Neural progenitor cell (in vitro differentiated cells): ENCODE data around the gene NASP. TPM values are rescaled to one million over a fixed set of nuclear protein-coding genes. Genes with fewer than 3 reads are reported as not detected.

ENCODE experiments used
- DNase-seq: peaks from one replicate; pipeline ENCODE4 v3.0.0-alpha.2; 2016; ENCODE audit warnings: low spot score
- H2AFZ ChIP-seq: fragments of 200-600 bp; sonication (generic); replicated peaks from 2 replicates; pipeline ENCODE4 v1.6.1; 2016; ENCODE audit warnings: antibody characterized with exemption
- H3F3A ChIP-seq: fragments of 200-600 bp; sonication (generic); 2 replicates; pipeline ENCODE4 v1.6.1; 2016; ENCODE audit warnings: antibody characterized with exemption, low read depth
- H3K27ac ChIP-seq: fragments of 200-600 bp; sonication (generic); 2 replicates; pipeline ENCODE4 v1.5.1; 2016; ENCODE audit warnings: mild to moderate bottlenecking
- H3K27me3 ChIP-seq: fragments of 200-600 bp; sonication (generic); 2 replicates; pipeline ENCODE4 v1.6.1; 2016; ENCODE audit warnings: mild to moderate bottlenecking, moderate library complexity
- H3K36me3 ChIP-seq: fragments of 200-600 bp; sonication (generic); 2 replicates; pipeline ENCODE4 v1.5.1; 2016
- H3K4me1 ChIP-seq: fragments of 200-600 bp; sonication (generic); 2 replicates; pipeline ENCODE4 v1.6.1; 2016; ENCODE audit warnings: mixed run types
- H3K4me2 ChIP-seq: fragments of 200-600 bp; sonication (generic); 2 replicates; pipeline ENCODE4 v1.6.1; 2016
- H3K4me3 ChIP-seq: fragments of 200-600 bp; sonication (generic); 2 replicates; pipeline ENCODE4 v1.5.1; 2016
- H3K79me2 ChIP-seq: fragments of 200-600 bp; sonication (generic); 2 replicates; pipeline ENCODE4 v1.6.1; 2016; ENCODE audit warnings: low read depth
- H3K9ac ChIP-seq: fragments of 200-600 bp; sonication (generic); 2 replicates; pipeline ENCODE4 v1.6.1; 2016
- H3K9me3 ChIP-seq: fragments of 200-600 bp; sonication (generic); 2 replicates; pipeline ENCODE4 v1.5.1; 2016; ENCODE audit warnings: low read depth
- H4K20me1 ChIP-seq: fragments of 200-600 bp; sonication (generic); 2 replicates; pipeline ENCODE4 v1.6.1; 2016; ENCODE audit warnings: low read depth
- H3K27ac Mint-ChIP-seq: 3 replicates; pipeline ENCODE4 v1.8.0; 2021; ENCODE audit warnings: mixed read lengths
- H3K27me3 Mint-ChIP-seq: 2 replicates; pipeline ENCODE4 v1.8.0; 2022; ENCODE audit warnings: low read depth, mild to moderate bottlenecking, inconsistent platforms, moderate library complexity, mixed read lengths; ENCODE audit not compliant: insufficient read depth
- H3K36me3 Mint-ChIP-seq: 3 replicates; pipeline ENCODE4 v1.8.0; 2021; ENCODE audit warnings: mixed read lengths
- H3K4me1 Mint-ChIP-seq: 3 replicates; pipeline ENCODE4 v1.8.0; 2021; ENCODE audit warnings: mixed read lengths
- H3K4me3 Mint-ChIP-seq: 3 replicates; pipeline ENCODE4 v1.8.0; 2021; ENCODE audit warnings: mild to moderate bottlenecking, moderate library complexity, mixed read lengths
- H3K9me3 Mint-ChIP-seq: 3 replicates; pipeline ENCODE4 v1.8.0; 2020; ENCODE audit warnings: mixed read lengths
- EZH2 ChIP-seq: fragments of 200-600 bp; sonication (generic); IDR thresholded peaks from 2 replicates; pipeline ENCODE4 v1.6.1; 2017; ENCODE audit warnings: antibody characterized with exemption, mild to moderate bottlenecking, moderate library complexity
- EZH2phosphoT487 ChIP-seq: fragments of 200-600 bp; sonication (generic); IDR thresholded peaks from 2 replicates; pipeline ENCODE4 v1.6.1; 2017; ENCODE audit warnings: antibody characterized with exemption
- total RNA-seq: library from RNA; depleted of rRNA; stranded (reverse); fragments of >200 nt; gene quantifications from 2 replicates; pipeline ENCODE4 v1.2.3, GENCODE V29; 2015; ENCODE audit warnings: low replicate concordance
- TF ChIP-seq, protein P1 (sequence below): fragments of 200-600 bp; sonication (generic); IDR thresholded peaks from 2 replicates; pipeline ENCODE4 v1.5.1; 2017; ENCODE audit warnings: antibody characterized with exemption, mild to moderate bottlenecking

NASP gene
- total RNA-seq, 1 donor from 2014 or later, result 337 TPM

DNA sequence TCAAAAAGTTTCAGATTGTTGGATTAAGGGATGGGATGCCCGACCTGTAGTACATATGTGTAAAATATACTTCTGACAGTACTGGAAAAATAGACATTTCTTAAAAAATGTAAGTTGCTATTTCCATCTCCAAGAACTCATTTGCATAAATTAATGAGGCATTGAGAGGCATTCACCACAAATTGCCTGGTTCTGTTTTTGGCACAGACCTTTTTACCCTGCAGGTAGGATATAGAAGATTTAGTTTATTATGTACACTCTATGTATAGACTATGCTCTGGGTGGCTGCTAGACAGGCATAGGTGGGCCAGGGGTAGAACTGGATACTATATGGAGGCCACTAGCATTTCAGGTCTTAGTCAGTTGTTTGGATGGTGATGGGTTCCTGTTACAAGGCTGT lies 32.0 kb downstream of the NASP start:
- no peak overlapping the region for H3K27ac Mint-ChIP-seq
- H3K36me3 ChIP-seq, result peaks cover 49% of the 10 kb centered on the region

DNA sequence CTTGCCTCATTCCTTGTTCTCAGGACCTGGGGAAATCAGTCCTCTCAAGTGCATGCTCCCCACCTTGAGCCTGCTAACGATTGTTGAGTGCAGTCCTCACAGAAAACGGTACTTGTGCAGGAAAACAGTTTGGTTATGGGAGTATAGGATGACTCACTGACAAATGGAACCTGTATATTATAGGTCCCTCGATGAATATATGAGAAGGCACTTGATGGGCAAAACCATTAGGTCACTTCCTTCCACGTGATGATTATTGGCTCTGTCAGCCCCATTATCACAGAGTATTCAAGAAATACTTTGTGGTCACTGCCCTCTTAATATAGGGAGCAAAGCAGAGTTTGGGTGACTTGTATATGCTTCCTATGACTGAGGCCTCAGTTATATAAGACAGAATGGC lies 33.8 kb downstream of the NASP start:
- Mint-ChIP-seq H3K27me3 (peaks cover 10% of the 10 kb centered on the region), H3K4me3 (no peak overlapping the region), H3K27ac (no peak overlapping the region), H3K9me3 (no peaks in the 10 kb centered on the region), H3K4me1 (no peaks in the 10 kb centered on the region), H3K36me3 (peaks cover 42% of the 10 kb centered on the region)
- no peak overlapping the region for H3K4me3 ChIP-seq
- no peaks in the 10 kb centered on the region for H3K4me1 ChIP-seq
- no peak overlapping the region for H3K9ac ChIP-seq
- peaks cover 17% of the 10 kb centered on the region for H3K79me2 ChIP-seq
- no peak overlapping the region for H2AFZ ChIP-seq
- DNase-seq, result no peak
- no peak overlapping the region for H3K27ac ChIP-seq
- H3K27me3 ChIP-seq, result no peaks in the 10 kb centered on the region
- H4K20me1 ChIP-seq, result peaks cover 61% of the 10 kb centered on the region
- peaks cover 43% of the 10 kb centered on the region for H3K36me3 ChIP-seq
- H3K4me2 ChIP-seq, result no peak overlapping the region
- H3K9me3 ChIP-seq, result no peaks in the 10 kb centered on the region
- H3F3A ChIP-seq, result peaks cover 98% of the 10 kb centered on the region
- no peak for TF ChIP-seq EZH2phosphoT487
- TF ChIP-seq EZH2, result no peak
- TF ChIP-seq, protein P1, sequence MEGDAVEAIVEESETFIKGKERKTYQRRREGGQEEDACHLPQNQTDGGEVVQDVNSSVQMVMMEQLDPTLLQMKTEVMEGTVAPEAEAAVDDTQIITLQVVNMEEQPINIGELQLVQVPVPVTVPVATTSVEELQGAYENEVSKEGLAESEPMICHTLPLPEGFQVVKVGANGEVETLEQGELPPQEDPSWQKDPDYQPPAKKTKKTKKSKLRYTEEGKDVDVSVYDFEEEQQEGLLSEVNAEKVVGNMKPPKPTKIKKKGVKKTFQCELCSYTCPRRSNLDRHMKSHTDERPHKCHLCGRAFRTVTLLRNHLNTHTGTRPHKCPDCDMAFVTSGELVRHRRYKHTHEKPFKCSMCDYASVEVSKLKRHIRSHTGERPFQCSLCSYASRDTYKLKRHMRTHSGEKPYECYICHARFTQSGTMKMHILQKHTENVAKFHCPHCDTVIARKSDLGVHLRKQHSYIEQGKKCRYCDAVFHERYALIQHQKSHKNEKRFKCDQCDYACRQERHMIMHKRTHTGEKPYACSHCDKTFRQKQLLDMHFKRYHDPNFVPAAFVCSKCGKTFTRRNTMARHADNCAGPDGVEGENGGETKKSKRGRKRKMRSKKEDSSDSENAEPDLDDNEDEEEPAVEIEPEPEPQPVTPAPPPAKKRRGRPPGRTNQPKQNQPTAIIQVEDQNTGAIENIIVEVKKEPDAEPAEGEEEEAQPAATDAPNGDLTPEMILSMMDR, result no peak

More for the DNA sequence above, 32.0 kb downstream of the NASP start:
- Mint-ChIP-seq H3K4me3 (no peak overlapping the region), H3K36me3 (peaks cover 48% of the 10 kb centered on the region), H3K4me1 (no peaks in the 10 kb centered on the region), H3K27me3 (peaks cover 10% of the 10 kb centered on the region), H3K9me3 (no peaks in the 10 kb centered on the region)
- H3K9me3 ChIP-seq, result no peaks in the 10 kb centered on the region
- DNase-seq, result no peak
- no peak overlapping the region for H3K9ac ChIP-seq
- H3K27ac ChIP-seq, result peak overlapping the region; percentile 36
- no peak overlapping the region for H2AFZ ChIP-seq
- H4K20me1 ChIP-seq, result peaks cover 70% of the 10 kb centered on the region
- H3F3A ChIP-seq, result peaks cover 95% of the 10 kb centered on the region
- H3K4me1 ChIP-seq, result no peaks in the 10 kb centered on the region
- no peaks in the 10 kb centered on the region for H3K27me3 ChIP-seq
- no peak overlapping the region for H3K4me3 ChIP-seq
- H3K4me2 ChIP-seq, result no peak overlapping the region
- TF ChIP-seq EZH2phosphoT487 (no peak), EZH2 (no peak)
- TF ChIP-seq, protein P1, result no peak
- H3K79me2 ChIP-seq, result peaks cover 34% of the 10 kb centered on the region

DNA sequence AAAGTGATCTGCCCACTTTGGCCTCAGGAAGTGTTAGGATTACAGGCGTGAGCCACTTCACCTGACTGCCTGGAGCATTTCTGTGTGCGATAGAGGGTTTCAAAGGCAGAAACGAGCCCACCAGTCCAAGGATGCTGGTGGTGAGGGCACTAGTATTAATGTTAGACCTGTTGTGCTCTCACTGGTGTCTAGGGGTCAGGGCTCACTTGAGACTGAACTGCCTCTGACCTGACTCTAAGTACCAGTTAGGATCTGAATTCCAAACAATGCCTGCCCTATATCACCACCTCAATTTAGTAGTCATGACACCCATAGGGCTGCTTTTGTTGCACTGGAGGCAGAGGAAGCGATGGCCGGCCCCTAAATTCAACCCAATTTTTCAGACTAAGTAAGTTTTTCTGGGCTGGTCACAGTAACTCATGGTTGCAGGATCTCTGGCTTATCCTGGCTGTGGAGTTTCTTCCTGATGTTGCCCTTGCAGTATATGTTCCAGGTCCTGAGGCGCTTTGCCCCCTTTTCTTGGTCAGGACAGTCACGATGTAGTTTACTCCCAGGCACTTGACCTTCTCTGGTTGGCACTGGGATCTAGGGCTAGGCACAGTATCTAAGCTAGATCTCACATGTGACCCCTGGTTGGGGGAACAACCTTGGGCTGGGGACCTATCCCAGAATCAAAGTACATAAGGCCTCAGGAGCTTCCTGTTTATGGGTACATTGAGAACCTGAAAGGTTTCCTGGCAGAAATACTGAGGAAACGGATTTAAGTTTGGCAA lies 35.5 kb downstream of the NASP start:
- Histone ChIP-seq H3K4me3 (no peak overlapping the region), H3K9me3 (no peaks in the 10 kb centered on the region), H3K9ac (no peak overlapping the region), H3K27me3 (no peaks in the 10 kb centered on the region), H4K20me1 (peaks cover 45% of the 10 kb centered on the region), H3K79me2 (peaks cover under 1% of the 10 kb centered on the region), H3F3A (peaks cover 100% of the 10 kb centered on the region), H3K36me3 (peaks cover 28% of the 10 kb centered on the region), H3K27ac (peak overlapping the region; percentile 75), H2AFZ (no peak overlapping the region), H3K4me1 (no peaks in the 10 kb centered on the region), H3K4me2 (no peak overlapping the region)
- no peak overlapping the region for H3K4me3 Mint-ChIP-seq
- peak overlapping the region; percentile 21 for H3K27ac Mint-ChIP-seq
- TF ChIP-seq EZH2 (no peak), EZH2phosphoT487 (no peak)
- TF ChIP-seq, protein P1, result no peak
- no peak for DNase-seq
- peaks cover 10% of the 10 kb centered on the region for H3K27me3 Mint-ChIP-seq
- peaks cover 40% of the 10 kb centered on the region for H3K36me3 Mint-ChIP-seq
- H3K9me3 Mint-ChIP-seq, result no peaks in the 10 kb centered on the region
- H3K4me1 Mint-ChIP-seq, result no peaks in the 10 kb centered on the region
